HepG2 (cell line): ENCODE results near the gene UBQLN1. TPM values are rescaled to one million over a fixed set of nuclear protein-coding genes. Genes with fewer than 3 reads are reported as not detected.
A peak's percentile ranks its signal among the peaks of the same experiment; 100 is the strongest.

Experiments used
- ATAC-seq: fragments of 200-7000 bp; cut with Tn5 transposase; 3 replicates; pipeline ENCODE4 v1.9.1; 2020; ENCODE audit warnings: mild to moderate bottlenecking, moderate library complexity
- BruUV-seq: library from RNA; stranded (reverse); fragments of 400-500 nt; replicated peaks from 2 replicates; lab custom pipeline; 2021; lab: Mats Ljungman, UMichigan
- CTCF ChIA-PET: fragments of 300-600 bp; formaldehyde crosslinking; extraction: SDS; loops from one replicate; lab custom pipeline; 2021; ENCODE audit warnings: low total read pairs, inconsistent platforms, low intra/inter-chr PET ratio; lab: Yijun Ruan, JAX
- POLR2A ChIA-PET: fragments of 350-600 bp; sonication (Branson Sonifier 250); formaldehyde crosslinking; loops from one replicate; lab custom pipeline; 2020; ENCODE audit warnings: antibody characterized with exemption, inconsistent platforms; lab: Yijun Ruan, JAX
- DNase-seq: peaks from one replicate; pipeline ENCODE4 v3.0.0-alpha.2; 2015; ENCODE audit warnings: low spot score
- FAIRE-seq: peaks from 3 replicates; lab custom pipeline; 2011; peaks lifted over from hg19 to GRCh38; lab: Jason Lieb, UNC
- H2AFZ ChIP-seq: one replicate; pipeline ENCODE4 v1.6.1; 2011; ENCODE audit warnings: low read length, inconsistent platforms
- H3K27ac ChIP-seq: fragments of 300-600 bp; 3 replicates; pipeline ENCODE4 v1.8.0; 2011; ENCODE audit warnings: mixed run types, mild to moderate bottlenecking, mixed read lengths, low read length, inconsistent platforms; ENCODE audit not compliant: insufficient read depth; ENCODE audit errors: extremely low read length
- H3K27me3 ChIP-seq, 2 experiments: fragments of 200-600 bp in 1 of 2; 2 replicates in 1 of 2; 3 replicates in 1 of 2; pipeline versions ENCODE4 v1.6.0 to v1.8.0; 2011; ENCODE audit warnings: low read length in 2 of 2, mild to moderate bottlenecking in 2 of 2, moderate library complexity in 2 of 2, inconsistent platforms in 1 of 2; ENCODE audit not compliant: insufficient read depth in 2 of 2, control insufficient read depth in 1 of 2
- H3K36me3 ChIP-seq, 2 experiments: fragments of 200-600 bp in 1 of 2; replicated peaks in 1 of 2; 2 replicates in 1 of 2; 3 replicates in 1 of 2; pipeline versions ENCODE4 v1.5.1 to v1.8.0; 2011; ENCODE audit warnings: low read length in 2 of 2, inconsistent platforms in 1 of 2; ENCODE audit not compliant: insufficient read depth in 2 of 2, control insufficient read depth in 1 of 2
- H3K4me1 ChIP-seq: 2 replicates; pipeline ENCODE4 v1.5.1; 2012; ENCODE audit warnings: low read length, inconsistent platforms; ENCODE audit not compliant: insufficient read depth
- H3K4me2 ChIP-seq: 2 replicates; pipeline ENCODE4 v1.6.0; 2011; ENCODE audit warnings: low read depth, low read length, inconsistent platforms
- H3K4me3 ChIP-seq, 3 experiments: fragments of 200-600 bp in 1 of 3; sonication (generic), shearing (Covaris generic) in 1 of 3; replicated peaks in 1 of 3; 2 replicates each; pipeline ENCODE4 v1.5.1; 2011 to 2016; ENCODE audit warnings: low read length in 3 of 3, inconsistent platforms in 2 of 3, low read depth in 2 of 3, mild to moderate bottlenecking in 2 of 3, control low read depth in 1 of 3, mixed read lengths in 1 of 3; ENCODE audit not compliant: insufficient read depth in 1 of 3
- H3K79me2 ChIP-seq: one replicate; pipeline ENCODE4 v1.6.1; 2011; ENCODE audit warnings: low read length, inconsistent platforms; ENCODE audit not compliant: insufficient read depth
- H3K9ac ChIP-seq: 2 replicates; pipeline ENCODE4 v1.6.0; 2011; ENCODE audit warnings: mild to moderate bottlenecking, low read depth, low read length, inconsistent platforms; ENCODE audit not compliant: insufficient read depth
- H3K9me3 ChIP-seq: 2 replicates; pipeline ENCODE4 v1.5.1; 2012; ENCODE audit warnings: mild to moderate bottlenecking, low read length
- H4K20me1 ChIP-seq: 2 replicates; pipeline ENCODE4 v1.6.0; 2011; ENCODE audit warnings: inconsistent platforms, mild to moderate bottlenecking, low read length, moderate library complexity; ENCODE audit not compliant: insufficient read depth
- ATF1 ChIP-seq: IDR thresholded peaks from 2 replicates; pipeline ENCODE4 v1.6.1; 2016; ENCODE audit warnings: mild to moderate bottlenecking, control low read depth
- CCDC6 ChIP-seq: sonication (generic); formaldehyde crosslinking; IDR thresholded peaks from 2 replicates; pipeline ENCODE4 v1.8.1; 2022; ENCODE audit warnings: mild to moderate bottlenecking, missing genetic modification reagents, moderate library complexity
- GLI4 ChIP-seq: sonication (generic); formaldehyde crosslinking; IDR thresholded peaks from 2 replicates; pipeline ENCODE4 v1.5.1; 2020; ENCODE audit warnings: missing genetic modification reagents, mild to moderate bottlenecking, moderate library complexity, borderline replicate concordance
- KLF11 ChIP-seq: IDR thresholded peaks from 2 replicates; pipeline ENCODE4 v1.6.1; 2016; ENCODE audit warnings: missing compliant biosample characterization
- RNF2 ChIP-seq: fragments of 450-650 bp; conservative IDR thresholded peaks from 2 replicates; pipeline ENCODE4 v1.6.1; 2016; ENCODE audit warnings: low read depth
- SALL2 ChIP-seq: sonication (generic); formaldehyde crosslinking; IDR thresholded peaks from 2 replicates; pipeline ENCODE4 v1.8.1; 2023; ENCODE audit warnings: mild to moderate bottlenecking, missing genetic modification reagents, inconsistent platforms
- SKIL ChIP-seq: sonication (generic); formaldehyde crosslinking; IDR thresholded peaks from 2 replicates; pipeline ENCODE4 v1.8.0; 2022; ENCODE audit warnings: missing genetic modification reagents, mild to moderate bottlenecking, moderate library complexity, borderline replicate concordance
- THAP7 ChIP-seq: sonication (generic); formaldehyde crosslinking; IDR thresholded peaks from 2 replicates; pipeline ENCODE4 v1.8.1; 2023; ENCODE audit warnings: mild to moderate bottlenecking, missing genetic modification reagents
- U2AF2 ChIP-seq: fragments of 200-400 bp; formaldehyde crosslinking; IDR thresholded peaks from 2 replicates; pipeline ENCODE4 v1.6.1; 2017; ENCODE audit warnings: low read depth, mild to moderate bottlenecking, low read length
- ZBTB26 ChIP-seq: IDR thresholded peaks from 2 replicates; pipeline ENCODE4 v1.6.1; 2016; ENCODE audit warnings: missing compliant biosample characterization, missing genetic modification reagents, borderline replicate concordance
- ZMYM3 ChIP-seq: sonication (generic); formaldehyde crosslinking; IDR thresholded peaks from 2 replicates; pipeline ENCODE4 v1.5.1; 2020; ENCODE audit warnings: mild to moderate bottlenecking, missing genetic modification reagents
- ZNF296 ChIP-seq: sonication (generic); formaldehyde crosslinking; conservative IDR thresholded peaks from 2 replicates; pipeline ENCODE4 v1.5.0; 2020; ENCODE audit warnings: mild to moderate bottlenecking, missing genetic modification reagents
- ZNF430 ChIP-seq: sonication (generic); formaldehyde crosslinking; IDR thresholded peaks from 2 replicates; pipeline ENCODE4 v1.9.0; 2021; ENCODE audit warnings: mild to moderate bottlenecking, missing genetic modification reagents
- ZNF446 ChIP-seq: sonication (generic); formaldehyde crosslinking; IDR thresholded peaks from 2 replicates; pipeline ENCODE4 v1.5.0; 2020; ENCODE audit warnings: mild to moderate bottlenecking, missing genetic modification reagents
- ZNF550 ChIP-seq: sonication (generic); formaldehyde crosslinking; IDR thresholded peaks from 2 replicates; pipeline ENCODE4 v1.4.0; 2020; ENCODE audit warnings: mild to moderate bottlenecking, missing genetic modification reagents, borderline replicate concordance
- ZNF644 ChIP-seq: IDR thresholded peaks from 2 replicates; pipeline ENCODE4 v1.6.1; 2016; ENCODE audit warnings: low read depth
- ZNF768 ChIP-seq: sonication (generic); formaldehyde crosslinking; IDR thresholded peaks from 2 replicates; pipeline ENCODE4 v1.4.0; 2020; ENCODE audit warnings: missing genetic modification reagents
- ZNF776 ChIP-seq: sonication (generic); formaldehyde crosslinking; IDR thresholded peaks from 2 replicates; pipeline ENCODE4 v1.4.0; 2020; ENCODE audit warnings: mild to moderate bottlenecking, missing genetic modification reagents
- ZNF781 ChIP-seq: sonication (generic); formaldehyde crosslinking; IDR thresholded peaks from 2 replicates; pipeline ENCODE4 v1.5.1; 2020; ENCODE audit warnings: borderline replicate concordance, mild to moderate bottlenecking, missing genetic modification reagents; ENCODE audit errors: not compliant biosample characterization
- WGBS: methylation state at CpG from one replicate; pipeline ENCODE4 v1.1.6; 2017; ENCODE audit warnings: low lambda C conversion rate; 5-methylcytosine and 5-hydroxymethylcytosine counted together
- in situ Hi-C: cut with HindIII; loops from 2 replicates; pipeline ENCODE4 v1.10.0; 2017; ENCODE audit warnings: low pct_unique_long_range_greater_than_20kb; ENCODE audit not compliant: extremely low pct_ligation_motif_present
- intact Hi-C: fragments of 100-400 bp; cut with micrococcal nuclease; formaldehyde crosslinking; loops from one replicate; pipeline ENCODE4 v1.10.0; 2022; ENCODE audit not compliant: unreplicated experiment
- polyA plus RNA-seq, 8 experiments: library from polyadenylated mRNA; depleted of rRNA in 3 of 8; stranded (reverse) in 7 of 8; unstranded in 1 of 8; fragments of >200 nt; fragmentation: Illumina TruSeq in 4 of 8; extraction: Trizol in 4 of 8; gene quantifications; 2 replicates each; pipeline versions ENCODE4 v1.2.1 to v1.2.3, GENCODE V29; 2011 to 2016; ENCODE audit warnings: low read depth in 4 of 8, missing spikeins in 1 of 8, mixed read lengths in 1 of 8; ENCODE audit not compliant: insufficient read depth in 1 of 8
- total RNA-seq, 5 experiments: library from RNA; depleted of rRNA; stranded (reverse); fragments of >200 nt; fragmentation: Illumina TruSeq; extraction: Trizol; gene quantifications; 2 replicates each; pipeline ENCODE4 v1.2.3, GENCODE V29; 2016; ENCODE audit warnings: low read depth in 1 of 5

UBQLN1 gene
- total and polyA plus RNA-seq, 2 of the 13 experiments (the other 11 are each of a cell fraction or from before 2014, with no cell fraction given): 78.1 to 83.8 TPM

GRCh38 chr9:83620841-83621636 is 86.7 kb downstream of the UBQLN1 start (continued):
- TF ChIP-seq GLI4 (CRISPR knock-in tag): 0 out of 2 replicates have a peak, but pooled peaks have one; percentile 39
- TF ChIP-seq CCDC6 (CRISPR knock-in tag): peak; percentile 64; the same call in 1 of the 2 replicates
- TF ChIP-seq U2AF2: no peak
- 0 out of 2 replicates have a peak, but pooled peaks have one; percentile 63 for TF ChIP-seq THAP7 (CRISPR knock-in tag)
- no peak for TF ChIP-seq ZBTB26 (CRISPR knock-in tag)
- no peak for TF ChIP-seq ZNF768 (CRISPR knock-in tag)
- peak; percentile 21; the same call in 1 of the 2 replicates for TF ChIP-seq ZMYM3
- no peak for TF ChIP-seq KLF11 (CRISPR knock-in tag)

- POLR2A ChIA-PET: no interaction called here
- Histone ChIP-seq H4K20me1 (no peaks in the 10 kb centered on the region), H3K27me3 (no peaks in the 10 kb centered on the region), H2AFZ (no peak overlapping the region), H3K9ac (no peak overlapping the region), H3K79me2 (no peaks in the 10 kb centered on the region), H3K4me3 (no peak overlapping the region), H3K36me3 (no peaks in the 10 kb centered on the region), H3K27ac (no peak overlapping the region), H3K4me1 (peaks cover 20% of the 10 kb centered on the region), H3K4me2 (no peak overlapping the region), H3K9me3 (no peaks in the 10 kb centered on the region)
- intact Hi-C loops: no loop called here
- CTCF ChIA-PET: no interaction called here
- ATAC-seq: no peak
- in situ Hi-C loops: loop anchor here (5.0 kb wide), 1 partner anchor 35 kb away; no protein-coding TSS in a partner anchor
- WGBS: 31% methylated on average over 1 of the region's 1 CpG
- no peak for DNase-seq
- no peak for FAIRE-seq
- TF ChIP-seq ZNF644 (CRISPR knock-in tag) (no peak), SALL2 (no peak), ZNF781 (CRISPR knock-in tag) (no peak), ATF1 (no peak), ZNF776 (CRISPR knock-in tag) (no peak), ZNF296 (no peak), ZNF430 (CRISPR knock-in tag) (no peak), RNF2 (no peak), ZNF446 (CRISPR knock-in tag) (no peak), SKIL (CRISPR knock-in tag) (no peak), ZNF550 (no peak)
- no TSS peak for BruUV-seq
Observed at GRCh38 chr9:83617299-83617698, 90.5 kb downstream of the UBQLN1 start.
